CD4-positive, alpha-beta T cell treated with Interleukin-6 at 100 ng/mL for 8 hours (primary cell): ENCODE measurements around the gene TTC38.
A peak's percentile ranks its signal among the peaks of the same experiment; 100 is the strongest.
"Not testable (repeated sequence)": the region's sequence is repeated elsewhere in the genome, so short reads cannot be mapped to it uniquely, and the experiment has no call there.

Experiments
- DNase-seq: peaks from one replicate; pipeline ENCODE4 v3.0.0-alpha.2; 2020; ENCODE audit warnings: mixed read lengths, low spot score

Gene TTC38

DNA sequence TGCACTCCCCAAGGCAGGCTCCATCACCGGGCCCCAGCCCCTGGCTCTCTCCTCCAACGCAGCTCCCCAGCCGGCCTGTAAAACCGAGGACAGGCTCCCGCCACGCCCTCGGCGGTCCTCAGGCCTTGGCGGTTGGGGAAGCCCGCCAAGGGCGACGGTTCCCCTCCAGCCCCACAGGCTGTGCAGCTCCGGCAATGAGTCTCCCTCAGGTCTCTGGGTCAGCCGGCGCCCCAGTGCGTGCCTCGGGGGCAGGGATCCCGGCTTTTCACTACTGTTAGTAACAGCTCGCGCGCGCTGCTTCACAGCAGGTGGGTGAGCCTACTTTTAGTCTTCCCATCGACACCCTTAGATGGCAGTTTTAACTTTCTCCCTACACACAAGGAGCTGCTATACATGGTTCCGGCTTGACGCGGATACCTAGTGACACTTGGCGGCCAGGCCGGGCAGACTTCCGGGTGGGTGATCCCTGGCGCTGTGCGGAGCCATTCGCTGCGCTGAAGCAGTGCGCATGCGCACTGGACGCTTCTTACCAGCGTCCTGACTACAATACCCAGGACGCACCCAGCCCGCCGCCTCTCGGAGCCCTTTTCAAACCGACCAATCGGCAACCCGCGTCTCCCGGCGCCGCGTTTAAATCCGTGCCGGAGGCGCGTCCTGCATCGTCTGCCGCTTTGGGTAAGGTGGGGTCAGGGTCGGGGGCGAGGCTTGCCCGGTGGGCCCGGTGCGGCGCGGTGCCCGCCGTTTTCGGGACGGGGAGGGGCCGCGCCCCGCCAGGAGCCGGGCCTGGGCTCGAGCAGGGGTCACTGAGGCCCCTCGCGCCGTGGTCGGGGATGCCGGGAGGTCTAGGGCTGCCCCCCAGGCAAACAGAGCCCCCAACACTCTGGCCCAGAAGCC is 28.7 kb downstream of the TTC38 start, which contains the start of gene GTSE1:
Gene GTSE1 (plus strand): TSS at position 614 of the 894 bp plus-strand sequence. CDS start 531 bp downstream, outside the sequence.
- peak; percentile 98 for DNase-seq

- DNase-seq: no peak
These were observed 29.5 kb downstream of the TTC38 start for GRCh38 chr22:46297151-46297812.

GRCh38 chr22:46299101-46299500 is 31.3 kb downstream of the TTC38 start:
- no peak for DNase-seq

DNA sequence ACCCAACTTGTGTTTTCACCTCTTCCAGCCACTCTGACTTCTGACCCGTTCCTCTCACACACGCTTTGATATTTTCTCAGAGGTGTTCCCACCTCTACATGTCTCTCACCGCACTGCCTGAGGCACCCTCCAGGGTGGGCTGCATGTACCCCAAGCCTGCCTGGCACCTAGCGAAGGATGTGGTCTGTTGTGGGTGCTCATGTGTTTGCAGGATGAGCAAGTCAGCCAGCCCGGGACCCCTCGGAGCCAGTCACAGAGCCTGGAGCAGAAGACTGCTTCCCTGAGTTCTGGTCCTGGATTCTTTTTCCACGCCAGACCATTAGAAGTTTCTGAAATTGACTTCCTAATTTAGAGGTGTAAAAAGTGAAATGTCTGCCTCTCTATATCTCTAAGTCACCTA is 32.7 kb downstream of the TTC38 start:
- DNase-seq: no peak

GRCh38 chr22:46303347-46303965 is 35.6 kb downstream of the TTC38 start:
- no peak for DNase-seq

DNA sequence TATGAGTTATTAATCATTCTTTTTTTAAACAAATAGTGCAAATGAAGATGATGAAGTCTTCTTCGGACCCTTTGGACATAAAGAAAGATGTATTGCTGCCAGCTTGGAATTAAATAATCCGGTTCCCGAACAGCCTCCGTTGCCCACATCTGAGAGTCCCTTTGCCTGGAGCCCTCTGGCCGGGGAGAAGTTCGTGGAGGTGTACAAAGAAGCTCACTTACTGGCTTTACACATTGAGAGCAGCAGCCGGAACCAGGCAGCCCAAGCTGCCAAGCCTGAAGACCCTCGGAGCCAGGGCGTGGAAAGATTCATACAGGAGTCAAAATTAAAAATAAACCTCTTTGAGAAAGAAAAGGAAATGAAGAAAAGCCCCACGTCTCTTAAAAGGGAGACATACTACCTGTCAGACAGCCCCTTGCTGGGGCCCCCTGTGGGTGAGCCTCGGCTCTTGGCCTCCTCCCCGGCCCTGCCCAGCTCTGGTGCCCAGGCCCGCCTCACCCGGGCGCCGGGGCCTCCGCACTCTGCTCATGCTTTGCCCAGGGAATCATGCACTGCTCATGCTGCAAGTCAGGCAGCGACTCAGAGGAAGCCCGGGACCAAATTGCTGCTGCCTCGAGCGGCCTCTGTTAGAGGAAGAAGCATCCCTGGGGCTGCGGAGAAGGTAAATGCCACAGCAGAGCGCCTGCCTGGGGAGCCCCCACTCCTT is 40.6 kb downstream of the TTC38 start:
- DNase-seq: no peak

DNA sequence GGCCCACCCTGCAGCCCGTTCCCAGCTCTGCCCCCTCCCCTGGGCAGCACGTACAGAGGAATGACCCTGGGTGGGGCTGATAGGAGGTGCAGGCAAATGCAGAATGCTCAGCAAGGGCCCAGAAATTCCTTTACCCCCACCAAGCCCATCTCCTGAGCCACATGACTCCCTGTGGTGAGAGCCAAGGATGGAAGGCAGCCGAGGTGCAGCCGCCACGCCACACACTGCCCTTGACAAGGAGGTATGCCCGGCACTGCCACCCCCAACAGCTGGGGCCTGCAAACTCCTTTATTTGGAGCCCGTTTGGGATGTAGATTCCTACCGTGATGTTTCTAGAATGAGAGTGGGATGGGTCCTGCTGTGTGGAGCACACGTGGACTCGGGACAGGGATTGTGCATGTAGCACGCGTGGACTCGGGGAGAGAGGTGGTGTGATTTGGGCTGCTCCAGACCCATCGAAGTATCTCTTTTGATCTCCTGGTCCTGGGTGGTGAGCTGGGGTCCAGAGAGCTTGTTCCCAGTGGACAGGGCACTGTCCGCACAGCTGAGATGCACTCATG is 41.8 kb downstream of the TTC38 start:
- no peak for DNase-seq

DNA sequence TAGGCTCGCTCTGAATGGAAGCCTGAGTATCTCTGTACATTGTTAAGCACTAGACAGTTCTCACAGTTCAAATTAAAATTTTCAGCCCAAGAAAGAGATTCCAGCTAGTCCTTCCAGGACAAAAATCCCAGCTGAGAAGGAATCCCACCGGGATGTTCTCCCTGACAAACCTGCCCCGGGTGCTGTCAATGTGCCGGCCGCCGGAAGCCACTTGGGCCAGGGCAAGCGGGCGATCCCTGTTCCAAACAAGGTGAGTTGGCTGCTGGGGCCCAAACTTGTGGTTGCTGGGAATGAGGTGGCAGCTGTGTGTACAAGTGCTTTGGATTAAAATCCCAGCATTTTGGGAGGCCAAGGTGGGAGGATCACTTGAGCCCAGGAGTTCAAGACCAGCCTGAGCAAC is 44.2 kb downstream of the TTC38 start:
- no peak for DNase-seq

- DNase-seq: not testable (repeated sequence)
These were observed 45.0 kb downstream of the TTC38 start for GRCh38 chr22:46312848-46313247.

DNA sequence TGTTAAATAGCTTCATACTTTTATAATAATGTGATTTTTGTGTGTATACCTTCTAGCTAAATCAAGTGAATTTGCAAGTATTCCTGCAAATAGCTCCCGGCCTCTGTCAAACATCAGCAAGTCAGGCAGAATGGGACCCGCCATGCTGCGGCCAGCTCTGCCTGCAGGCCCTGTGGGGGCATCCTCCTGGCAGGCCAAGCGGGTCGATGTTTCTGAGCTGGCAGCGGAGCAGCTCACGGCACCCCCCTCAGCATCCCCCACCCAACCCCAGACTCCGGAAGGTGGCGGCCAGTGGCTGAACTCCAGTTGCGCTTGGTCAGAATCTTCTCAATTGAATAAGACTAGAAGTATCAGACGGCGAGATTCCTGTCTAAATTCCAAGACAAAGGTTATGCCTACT is 48.2 kb downstream of the TTC38 start:
- DNase-seq: no peak

GRCh38 chr22:46317646-46318045 is 49.8 kb downstream of the TTC38 start:
- no peak for DNase-seq

DNA sequence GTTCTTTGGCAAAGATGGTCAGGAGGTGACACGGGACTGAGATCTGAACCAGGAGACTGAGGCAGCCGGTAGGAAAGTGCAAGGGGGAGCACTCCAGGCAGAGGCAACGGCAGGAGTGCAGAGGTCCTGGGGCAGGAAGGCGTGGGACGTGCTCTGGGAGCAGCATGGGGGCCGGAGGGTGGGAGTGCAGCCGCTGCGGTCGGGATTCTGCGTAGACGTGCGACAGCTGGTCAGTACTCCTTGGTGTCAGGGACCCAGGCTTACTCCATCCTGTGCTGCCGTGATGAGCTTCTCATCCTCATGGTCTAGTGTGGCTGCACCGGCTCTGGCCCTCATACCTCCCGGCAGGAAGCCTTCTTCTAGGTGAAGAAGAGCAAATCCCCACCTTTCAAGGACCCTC is 50.8 kb downstream of the TTC38 start:
- DNase-seq: no peak

- DNase-seq: no peak
These were observed 51.5 kb downstream of the TTC38 start for GRCh38 chr22:46319319-46319718.

DNA sequence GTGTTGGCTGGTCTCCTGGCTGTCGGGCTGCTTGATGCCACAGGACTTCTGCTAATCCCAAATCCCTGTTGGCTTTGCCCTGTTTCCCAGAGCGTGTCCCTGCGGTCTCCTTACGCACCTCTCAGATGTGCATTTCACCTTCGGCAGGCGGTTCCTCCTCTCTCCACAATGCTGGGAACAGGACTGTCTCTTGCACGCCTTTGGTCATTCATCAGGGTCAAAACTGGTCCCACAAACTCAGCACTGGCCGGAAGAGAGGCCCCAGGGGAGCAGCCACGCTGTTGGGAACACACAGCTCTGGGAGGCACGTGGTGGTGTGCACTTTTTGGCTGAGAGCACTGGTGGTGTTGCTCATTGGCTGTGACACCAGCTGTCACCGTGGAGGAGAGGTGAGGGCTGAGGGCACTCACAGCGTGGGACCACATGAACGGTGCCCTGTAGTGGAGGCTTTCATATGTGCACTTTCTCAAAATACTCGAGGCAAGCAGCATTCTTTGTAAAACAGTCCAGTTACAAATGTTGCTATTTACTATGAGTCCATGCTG is 52.4 kb downstream of the TTC38 start:
- DNase-seq: no peak

DNA sequence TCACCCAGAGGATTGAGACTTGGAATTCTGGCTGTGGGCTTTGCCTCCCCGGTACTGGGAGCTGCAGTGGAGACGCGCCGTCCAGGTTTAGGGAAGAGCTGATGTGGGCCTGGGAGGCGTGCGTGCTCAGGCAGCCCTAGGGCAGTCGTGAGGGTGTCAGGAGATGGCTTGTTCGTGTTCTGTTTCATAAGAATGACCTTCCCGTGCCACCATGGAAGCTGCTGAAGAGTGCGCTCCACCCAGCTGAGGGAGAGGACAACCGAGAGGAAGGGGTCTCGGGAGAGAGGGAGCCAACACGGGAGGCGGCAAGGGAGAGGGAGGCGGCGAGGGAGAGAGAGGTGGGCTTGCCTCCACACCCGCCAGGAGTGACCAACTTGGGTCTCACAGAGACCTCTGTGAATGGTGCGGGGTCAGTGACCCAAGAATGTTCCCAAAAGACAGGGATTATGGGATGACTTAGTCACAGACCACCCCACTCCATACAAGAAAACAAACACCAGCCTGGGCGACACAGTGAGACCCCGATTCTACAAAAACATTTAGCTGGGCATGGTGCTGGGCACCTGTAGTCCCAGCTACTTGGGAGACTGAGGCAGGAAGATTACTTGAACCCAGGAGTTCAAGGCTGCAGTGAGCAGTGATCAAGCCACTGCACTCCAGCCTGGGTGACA is 53.0 kb downstream of the TTC38 start:
- no peak for DNase-seq

- no peak for DNase-seq
These were observed 54.9 kb downstream of the TTC38 start for GRCh38 chr22:46322711-46323110.

DNA sequence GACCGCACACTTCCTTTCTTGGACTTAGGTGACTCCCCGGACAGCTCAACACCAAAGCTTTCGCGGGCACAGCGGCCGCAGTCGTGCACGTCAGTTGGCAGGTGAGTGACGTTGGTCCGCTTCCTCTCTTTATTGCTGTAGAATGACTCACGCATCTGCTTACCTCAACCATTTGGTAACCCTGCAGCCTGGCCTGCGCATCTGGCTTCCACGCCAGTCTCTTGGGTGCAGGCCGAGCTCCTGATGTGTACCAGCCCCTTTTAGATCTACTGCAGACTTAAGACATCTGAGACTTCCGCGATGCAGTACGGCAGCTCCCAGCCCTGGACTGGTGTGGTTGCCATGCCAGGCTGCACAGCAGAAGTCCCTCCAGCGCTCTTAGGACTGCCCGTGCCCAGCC is 55.4 kb downstream of the TTC38 start:
- DNase-seq: no peak

DNA sequence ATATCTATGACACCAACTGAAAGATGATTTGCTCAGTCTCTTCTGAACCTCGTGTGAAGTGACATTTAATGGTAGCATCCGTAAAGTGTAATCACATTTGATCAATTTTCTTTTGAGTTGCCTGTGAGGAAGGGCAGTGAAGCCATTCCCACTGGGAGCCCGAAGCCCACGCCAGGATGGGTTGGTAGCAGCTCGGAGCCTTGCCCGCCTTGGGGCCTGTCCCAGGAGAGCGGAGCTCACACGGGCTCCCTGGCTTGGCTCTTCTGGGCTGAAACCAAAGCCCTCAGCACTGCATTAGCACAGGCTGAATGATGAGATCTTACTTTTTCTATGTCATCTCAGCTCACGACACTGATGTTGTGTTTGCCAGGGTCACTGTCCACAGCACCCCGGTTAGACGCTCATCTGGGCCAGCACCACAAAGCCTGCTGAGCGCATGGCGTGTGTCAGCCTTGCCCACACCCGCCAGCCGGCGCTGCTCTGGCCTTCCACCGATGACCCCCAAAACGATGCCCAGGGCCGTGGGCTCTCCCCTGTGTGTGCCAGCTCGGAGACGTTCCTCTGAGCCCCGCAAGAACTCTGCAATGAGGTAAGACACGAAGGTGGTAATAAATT is 58.4 kb downstream of the TTC38 start:
- DNase-seq: no peak

DNA sequence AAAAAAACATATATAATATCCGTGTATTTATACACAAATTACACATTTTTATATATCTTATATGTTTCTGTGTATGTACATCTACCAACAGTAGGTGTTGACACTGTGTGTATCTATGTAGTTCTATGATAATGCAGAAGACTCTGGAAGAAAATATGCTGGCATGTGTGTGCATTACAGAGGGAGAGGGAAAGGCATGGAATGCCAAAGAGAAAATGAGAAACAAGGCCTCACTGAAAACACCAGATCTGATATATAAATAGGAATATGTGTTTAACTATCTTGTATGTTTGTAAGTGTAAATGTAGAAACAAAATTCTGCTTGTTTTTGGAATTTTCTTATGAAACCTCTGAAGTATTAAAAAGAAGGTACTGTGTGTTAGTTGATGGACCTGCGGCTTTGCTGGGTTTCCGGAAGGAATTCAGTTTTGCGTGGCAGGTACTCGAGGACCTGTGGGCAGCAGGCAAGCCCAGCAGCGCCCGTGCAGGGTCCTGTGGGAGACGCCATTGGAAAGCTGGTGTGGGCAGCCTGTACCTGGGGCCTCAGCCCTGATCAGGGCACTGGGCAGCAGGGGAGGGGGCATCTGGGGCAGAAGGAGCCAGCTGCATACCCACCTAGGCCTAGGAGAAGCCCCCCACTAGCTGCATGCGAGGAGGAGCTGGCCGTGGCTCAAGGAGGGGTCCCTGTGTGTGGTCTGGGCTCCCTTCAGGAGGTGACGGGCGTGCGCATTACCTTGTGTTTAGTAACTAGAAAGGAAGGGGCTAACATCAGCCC is 60.1 kb downstream of the TTC38 start:
- DNase-seq: no peak

DNA sequence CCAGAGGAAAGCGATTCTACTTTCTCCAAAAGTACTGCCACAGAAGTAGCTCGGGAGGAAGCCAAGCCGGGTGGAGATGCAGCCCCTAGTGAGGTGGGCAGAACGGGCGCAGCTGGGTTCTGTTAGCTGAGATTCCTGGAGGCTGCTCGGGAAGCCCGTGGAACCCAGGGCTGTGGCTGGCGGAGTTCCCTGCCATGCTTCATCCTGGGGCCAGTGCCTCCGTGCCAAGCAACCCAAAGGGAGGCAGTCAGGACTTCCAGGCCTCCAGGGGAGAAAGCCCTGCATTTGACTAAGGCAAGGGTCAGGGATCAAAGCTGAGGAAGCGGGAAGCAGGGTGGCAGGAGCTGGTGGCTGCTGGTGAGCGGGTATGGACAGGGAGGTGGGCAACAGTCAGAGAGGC is 61.0 kb downstream of the TTC38 start:
- DNase-seq: no peak
